GM20000 (cell line): Measurements from ENCODE around the gene MORC3.
A peak's percentile ranks its signal among the peaks of the same experiment; 100 is the strongest.

ENCODE experiments used
- DNase-seq: peaks from one replicate; pipeline ENCODE4 v3.0.0; 2012; ENCODE audit warnings: low spot score
- TF ChIP-seq, protein P1 (sequence below): IDR thresholded peaks from 2 replicates; pipeline ENCODE4 v1.5.1; 2012; ENCODE audit warnings: mild to moderate bottlenecking, control low read depth; ENCODE audit errors: extremely low read depth, missing control alignments

MORC3 gene

DNA sequence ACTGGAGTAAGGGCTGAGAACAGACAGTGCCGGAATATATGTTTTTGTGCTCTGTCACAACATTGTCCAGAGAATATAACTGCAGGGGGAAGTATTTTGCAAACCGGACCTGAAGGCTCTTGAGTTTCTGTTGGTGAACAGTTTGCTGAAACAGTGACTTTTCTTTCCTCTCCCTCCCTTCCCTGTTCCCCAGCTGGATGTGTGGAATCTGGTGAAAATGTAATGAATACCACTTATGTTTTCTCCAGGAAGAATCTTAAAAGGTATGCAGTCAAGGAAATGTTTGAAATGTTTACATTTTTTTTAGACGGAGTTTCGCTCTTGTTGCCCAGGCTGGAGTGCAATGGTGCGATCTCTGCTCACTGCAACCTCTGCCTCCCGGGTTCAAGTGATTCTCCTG is 88.6 kb downstream of the MORC3 start:
- TF ChIP-seq, protein P1, sequence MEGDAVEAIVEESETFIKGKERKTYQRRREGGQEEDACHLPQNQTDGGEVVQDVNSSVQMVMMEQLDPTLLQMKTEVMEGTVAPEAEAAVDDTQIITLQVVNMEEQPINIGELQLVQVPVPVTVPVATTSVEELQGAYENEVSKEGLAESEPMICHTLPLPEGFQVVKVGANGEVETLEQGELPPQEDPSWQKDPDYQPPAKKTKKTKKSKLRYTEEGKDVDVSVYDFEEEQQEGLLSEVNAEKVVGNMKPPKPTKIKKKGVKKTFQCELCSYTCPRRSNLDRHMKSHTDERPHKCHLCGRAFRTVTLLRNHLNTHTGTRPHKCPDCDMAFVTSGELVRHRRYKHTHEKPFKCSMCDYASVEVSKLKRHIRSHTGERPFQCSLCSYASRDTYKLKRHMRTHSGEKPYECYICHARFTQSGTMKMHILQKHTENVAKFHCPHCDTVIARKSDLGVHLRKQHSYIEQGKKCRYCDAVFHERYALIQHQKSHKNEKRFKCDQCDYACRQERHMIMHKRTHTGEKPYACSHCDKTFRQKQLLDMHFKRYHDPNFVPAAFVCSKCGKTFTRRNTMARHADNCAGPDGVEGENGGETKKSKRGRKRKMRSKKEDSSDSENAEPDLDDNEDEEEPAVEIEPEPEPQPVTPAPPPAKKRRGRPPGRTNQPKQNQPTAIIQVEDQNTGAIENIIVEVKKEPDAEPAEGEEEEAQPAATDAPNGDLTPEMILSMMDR, result no peak
- no peak for DNase-seq

- no peak for DNase-seq
- TF ChIP-seq, protein P1, result no peak
Observed at GRCh38 chr21:36411301-36411700, 91.3 kb downstream of the MORC3 start.

- TF ChIP-seq, protein P1, result no peak
- DNase-seq, result no peak
Observed at GRCh38 chr21:36412916-36413315, 92.9 kb downstream of the MORC3 start.

DNA sequence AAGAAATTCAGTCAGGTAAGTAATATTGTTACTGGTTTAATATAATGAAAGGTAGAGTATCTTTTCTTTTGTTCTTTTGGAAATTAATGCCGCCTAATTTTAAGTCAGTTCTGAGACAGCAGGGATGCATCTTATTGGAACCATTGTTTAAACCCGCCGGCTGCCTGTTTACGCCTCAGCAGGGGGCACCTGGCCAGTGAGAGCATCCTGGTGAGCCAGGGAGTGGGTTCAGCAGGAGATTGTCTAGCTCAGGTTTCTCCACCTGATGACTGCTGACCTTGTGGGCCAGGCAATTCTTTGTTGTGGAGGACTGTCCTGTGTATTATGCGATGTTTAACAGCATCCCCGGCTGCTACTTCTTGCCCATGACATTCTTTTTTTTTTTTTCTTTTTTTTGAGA is 95.4 kb downstream of the MORC3 start:
- no peak for DNase-seq
- TF ChIP-seq, protein P1, result no peak

DNA sequence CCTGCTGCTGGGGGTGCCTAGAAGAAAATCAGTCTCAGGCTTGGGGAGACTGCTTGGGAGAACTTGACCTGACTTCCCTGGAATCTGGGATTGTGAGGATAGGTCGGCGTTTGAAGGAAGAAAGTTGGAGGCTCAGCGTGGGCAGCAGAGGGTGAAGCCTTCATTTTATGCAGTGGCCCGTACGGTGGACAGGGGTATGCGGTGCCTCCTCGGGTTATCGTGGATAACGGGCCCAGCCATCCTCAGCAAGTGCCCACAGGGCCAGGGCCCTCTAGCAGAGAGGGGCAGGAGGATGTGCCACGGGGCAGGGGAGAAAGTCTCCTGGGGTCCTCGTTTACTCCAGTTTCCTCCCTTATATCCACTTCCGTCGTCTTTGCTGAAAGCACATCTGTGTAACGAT is 99.2 kb downstream of the MORC3 start:
- TF ChIP-seq, protein P1, result no peak
- no peak for DNase-seq

GRCh38 chr21:36419996-36420395 is 100.0 kb downstream of the MORC3 start:
- TF ChIP-seq, protein P1, result peak; percentile 47
- peak; percentile 80 for DNase-seq

- DNase-seq, result no peak
- TF ChIP-seq, protein P1, result no peak
Observed at GRCh38 chr21:36420571-36421339, 100.8 kb downstream of the MORC3 start.
